K562 (cell line): ENCODE results near the gene ANAPC10. TPM values are rescaled to one million over a fixed set of nuclear protein-coding genes. Genes with fewer than 3 reads are reported as not detected.

Experiments
- ATAC-seq: fragments of 200-7000 bp; cut with Tn5 transposase; 3 replicates; pipeline ENCODE4 v1.9.1; 2020; ENCODE audit warnings: moderate library complexity
- BruUV-seq: library from RNA; stranded (reverse); fragments of 400-500 nt; replicated peaks from 2 replicates; lab custom pipeline; 2021; lab: Mats Ljungman, UMichigan
- CTCF ChIA-PET: fragments of 300-600 bp; formaldehyde crosslinking; extraction: SDS; loops from one replicate; lab custom pipeline; 2021; ENCODE audit warnings: low intra/inter-chr PET ratio; lab: Yijun Ruan, JAX
- POLR2A ChIA-PET: fragments of 300-600, 350-650 bp; sonication (Branson Sonifier 250); formaldehyde crosslinking; extraction: SDS; loops from one replicate; lab custom pipeline; 2021; ENCODE audit warnings: antibody characterized with exemption, inconsistent platforms; lab: Yijun Ruan, JAX
- DNase-seq, 4 experiments: peaks; one replicate each; pipeline versions ENCODE4 v3.0.0 to v3.0.0-alpha.2; 2011 to 2018; ENCODE audit warnings: low spot score in 3 of 4, mixed read lengths in 3 of 4; ENCODE audit errors: extremely low read depth in 1 of 4
- FAIRE-seq: peaks from 2 replicates; lab custom pipeline; 2011; peaks lifted over from hg19 to GRCh38; lab: Jason Lieb, UNC
- H2AFZ ChIP-seq: 2 replicates; pipeline ENCODE4 v1.6.0; 2011; ENCODE audit warnings: low read depth, low read length, control low read depth, inconsistent platforms
- H3K27ac ChIP-seq: fragments of 200-600 bp; 3 replicates; pipeline ENCODE4 v1.8.0; 2011; ENCODE audit warnings: low read depth, mild to moderate bottlenecking, control low read depth, inconsistent platforms, low read length, moderate library complexity, mixed read lengths; ENCODE audit errors: extremely low read depth
- H3K27me3 ChIP-seq, 2 experiments: fragments of 300-600 bp in 1 of 2; 2 replicates in 1 of 2; 3 replicates in 1 of 2; pipeline versions ENCODE4 v1.6.0 to v1.8.0; 2011; ENCODE audit warnings: inconsistent platforms in 2 of 2, low read length in 2 of 2, mild to moderate bottlenecking in 1 of 2, mixed read lengths in 1 of 2, moderate library complexity in 1 of 2; ENCODE audit not compliant: control insufficient read depth in 2 of 2, insufficient read depth in 2 of 2
- H3K36me3 ChIP-seq: fragments of 300-600 bp; 3 replicates; pipeline ENCODE4 v1.8.0; 2011; ENCODE audit warnings: mild to moderate bottlenecking, low read length, inconsistent platforms; ENCODE audit not compliant: control insufficient read depth, insufficient read depth
- H3K4me1 ChIP-seq, 2 experiments: fragments of 200-600 bp in 1 of 2; replicated peaks in 1 of 2; 2 replicates in 1 of 2; 3 replicates in 1 of 2; pipeline versions ENCODE4 v1.5.1 to v1.8.0; 2011; ENCODE audit warnings: inconsistent platforms in 2 of 2, low read length in 2 of 2, mild to moderate bottlenecking in 1 of 2, mixed read lengths in 1 of 2, moderate library complexity in 1 of 2; ENCODE audit not compliant: control insufficient read depth in 2 of 2, insufficient read depth in 2 of 2
- H3K4me2 ChIP-seq: 2 replicates; pipeline ENCODE4 v1.6.1; 2011; ENCODE audit warnings: low read length, control low read depth, inconsistent platforms, mixed read lengths; ENCODE audit not compliant: insufficient read depth
- H3K4me3 ChIP-seq: fragments of 200-600 bp; sonication (generic), shearing (Covaris generic); 2 replicates; pipeline ENCODE4 v1.5.1; 2016; ENCODE audit warnings: control low read depth, inconsistent platforms
- H3K79me2 ChIP-seq: fragments of 200-600 bp; 3 replicates; pipeline ENCODE4 v1.8.0; 2011; ENCODE audit warnings: low read length, inconsistent platforms; ENCODE audit not compliant: control insufficient read depth, insufficient read depth
- H3K9ac ChIP-seq, 2 experiments: 2 replicates each; pipeline versions ENCODE4 v1.6.0 to v1.6.1; 2011; ENCODE audit warnings: low read depth in 2 of 2, low read length in 2 of 2, control low read depth in 1 of 2, inconsistent platforms in 1 of 2, mild to moderate bottlenecking in 1 of 2, mixed read lengths in 1 of 2; ENCODE audit not compliant: insufficient read depth in 1 of 2
- H3K9me1 ChIP-seq: one replicate; pipeline ENCODE4 v1.6.0; 2011; ENCODE audit warnings: inconsistent platforms, mild to moderate bottlenecking, low read length, moderate library complexity; ENCODE audit not compliant: control insufficient read depth, insufficient read depth
- H3K9me3 ChIP-seq: replicated peaks from 2 replicates; pipeline ENCODE4 v1.5.1; 2011; ENCODE audit warnings: low read depth, low read length, inconsistent platforms; ENCODE audit not compliant: control insufficient read depth, insufficient read depth
- H4K20me1 ChIP-seq: replicated peaks from 2 replicates; pipeline ENCODE4 v1.6.1; 2011; ENCODE audit warnings: low read length, inconsistent platforms, mixed read lengths; ENCODE audit not compliant: control insufficient read depth, insufficient read depth
- ESRRA ChIP-seq: fragments of 450-650 bp; IDR thresholded peaks from 2 replicates; pipeline ENCODE4 v1.6.1; 2014; ENCODE audit warnings: low read depth, mild to moderate bottlenecking, moderate library complexity, borderline replicate concordance
- HMG20A ChIP-seq: fragments of 450-650 bp; formaldehyde crosslinking; conservative IDR thresholded peaks from 2 replicates; pipeline ENCODE4 v1.4.0; 2020; ENCODE audit warnings: mild to moderate bottlenecking, mixed read lengths
- RERE ChIP-seq: sonication (generic); formaldehyde crosslinking; IDR thresholded peaks from 2 replicates; pipeline ENCODE4 v1.8.0; 2023; ENCODE audit warnings: missing genetic modification reagents, mild to moderate bottlenecking, borderline replicate concordance
- SMAD3 ChIP-seq: fragments of 450-650 bp; formaldehyde crosslinking; conservative IDR thresholded peaks from 2 replicates; pipeline ENCODE4 v1.4.0; 2020; ENCODE audit warnings: mild to moderate bottlenecking
- ZNF121 ChIP-seq: sonication (generic); formaldehyde crosslinking; conservative IDR thresholded peaks from 2 replicates; pipeline ENCODE4 v1.8.0; 2022; ENCODE audit warnings: missing genetic modification reagents
- ZNF311 ChIP-seq: fragments of 250-450 bp; sonication (Bioruptor Pico); IDR thresholded peaks from 2 replicates; pipeline ENCODE4 v1.4.0; 2020; ENCODE audit warnings: mild to moderate bottlenecking, moderate library complexity
- ZNF316 ChIP-seq: fragments of 450-650 bp; IDR thresholded peaks from 2 replicates; pipeline ENCODE4 v1.6.1; 2016
- ZNF41 ChIP-seq: fragments of 250-450 bp; sonication (Bioruptor Pico); conservative IDR thresholded peaks from 2 replicates; pipeline ENCODE4 v1.4.0; 2020; ENCODE audit warnings: mild to moderate bottlenecking
- ZNF785 ChIP-seq: fragments of 250-450 bp; sonication (Bioruptor Pico); IDR thresholded peaks from 2 replicates; pipeline ENCODE4 v1.4.0; 2020; ENCODE audit warnings: mild to moderate bottlenecking
- ZSCAN29 ChIP-seq: fragments of 450-650 bp; IDR thresholded peaks from 2 replicates; pipeline ENCODE4 v1.6.1; 2017
- ZSCAN32 ChIP-seq: fragments of 450-650 bp; formaldehyde crosslinking; IDR thresholded peaks from 2 replicates; pipeline ENCODE4 v1.4.0; 2020; ENCODE audit warnings: mild to moderate bottlenecking, moderate library complexity
- in situ Hi-C: fragments of 300-500 bp; cut with MboI; formaldehyde crosslinking; loops from 4 replicates; pipeline ENCODE4 v1.15.0; 2018; ENCODE audit warnings: inconsistent platforms, mixed read lengths
- intact Hi-C: fragments of 100-400 bp; cut with micrococcal nuclease; formaldehyde crosslinking; loops from 2 replicates; pipeline ENCODE4 v1.14.2; 2022
- polyA plus RNA-seq, 8 experiments: library from polyadenylated mRNA; depleted of rRNA in 4 of 8; stranded (reverse) in 5 of 8; unstranded in 3 of 8; fragments of >200 nt; fragmentation: Nextera tagmentation in 2 of 8; fragmentation: Illumina TruSeq in 1 of 8; extraction: Ambion mirVana in 2 of 8; extraction: Trizol in 1 of 8; gene quantifications; 2 replicates each; pipeline versions ENCODE4 v1.2.1 to v1.2.3, GENCODE V29; 2011 to 2014; ENCODE audit warnings: inconsistent platforms in 1 of 8, missing spikeins in 1 of 8
- total RNA-seq, 7 experiments: library from RNA; depleted of rRNA in 6 of 7; stranded (reverse); fragments of >200 nt in 6 of 7; fragmentation: Illumina TruSeq in 2 of 7; extraction: Trizol in 2 of 7; gene quantifications; 2 replicates each; pipeline versions ENCODE4 v1.2.1 to v1.2.3, GENCODE V29; 2011 to 2021; ENCODE audit warnings: low replicate concordance in 1 of 7
- TF ChIP-seq, protein P1 (sequence below): fragments of 450-650 bp; formaldehyde crosslinking; IDR thresholded peaks from 2 replicates; pipeline ENCODE4 v1.4.0; 2020; ENCODE audit warnings: mild to moderate bottlenecking, moderate library complexity
- TF ChIP-seq, protein P2 (sequence below): fragments of 200-800 bp; sonication (Bioruptor generic); IDR thresholded peaks from 2 replicates; pipeline ENCODE4 v1.6.1; 2016; ENCODE audit warnings: missing genetic modification characterization, missing compliant biosample characterization

Gene ANAPC10
- total and polyA plus RNA-seq, 9 of the 15 experiments (the other 6 are each of a cell fraction or from before 2014, with no cell fraction given): 31.0 to 96.2 (median 60.3) TPM

GRCh38 chr4:145011636-145012035, 86.4 kb downstream of the ANAPC10 start:
- FAIRE-seq: no peak
- intact Hi-C loops: no loop called here
- no peaks in the 10 kb centered on the region for H4K20me1 ChIP-seq
- TF ChIP-seq ZNF311 (CRISPR knock-in tag) (no peak), ZSCAN29 (no peak), ESRRA (no peak), ZNF316 (no peak), ZNF785 (CRISPR knock-in tag) (no peak), HMG20A (no peak), ZNF41 (CRISPR knock-in tag) (no peak), ZSCAN32 (CRISPR knock-in tag) (no peak), ZNF121 (no peak), RERE (CRISPR knock-in tag) (no peak), SMAD3 (CRISPR knock-in tag) (no peak)
- TF ChIP-seq, protein P1, sequence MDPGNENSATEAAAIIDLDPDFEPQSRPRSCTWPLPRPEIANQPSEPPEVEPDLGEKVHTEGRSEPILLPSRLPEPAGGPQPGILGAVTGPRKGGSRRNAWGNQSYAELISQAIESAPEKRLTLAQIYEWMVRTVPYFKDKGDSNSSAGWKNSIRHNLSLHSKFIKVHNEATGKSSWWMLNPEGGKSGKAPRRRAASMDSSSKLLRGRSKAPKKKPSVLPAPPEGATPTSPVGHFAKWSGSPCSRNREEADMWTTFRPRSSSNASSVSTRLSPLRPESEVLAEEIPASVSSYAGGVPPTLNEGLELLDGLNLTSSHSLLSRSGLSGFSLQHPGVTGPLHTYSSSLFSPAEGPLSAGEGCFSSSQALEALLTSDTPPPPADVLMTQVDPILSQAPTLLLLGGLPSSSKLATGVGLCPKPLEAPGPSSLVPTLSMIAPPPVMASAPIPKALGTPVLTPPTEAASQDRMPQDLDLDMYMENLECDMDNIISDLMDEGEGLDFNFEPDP (CRISPR knock-in tag): no peak
- TF ChIP-seq, protein P2, sequence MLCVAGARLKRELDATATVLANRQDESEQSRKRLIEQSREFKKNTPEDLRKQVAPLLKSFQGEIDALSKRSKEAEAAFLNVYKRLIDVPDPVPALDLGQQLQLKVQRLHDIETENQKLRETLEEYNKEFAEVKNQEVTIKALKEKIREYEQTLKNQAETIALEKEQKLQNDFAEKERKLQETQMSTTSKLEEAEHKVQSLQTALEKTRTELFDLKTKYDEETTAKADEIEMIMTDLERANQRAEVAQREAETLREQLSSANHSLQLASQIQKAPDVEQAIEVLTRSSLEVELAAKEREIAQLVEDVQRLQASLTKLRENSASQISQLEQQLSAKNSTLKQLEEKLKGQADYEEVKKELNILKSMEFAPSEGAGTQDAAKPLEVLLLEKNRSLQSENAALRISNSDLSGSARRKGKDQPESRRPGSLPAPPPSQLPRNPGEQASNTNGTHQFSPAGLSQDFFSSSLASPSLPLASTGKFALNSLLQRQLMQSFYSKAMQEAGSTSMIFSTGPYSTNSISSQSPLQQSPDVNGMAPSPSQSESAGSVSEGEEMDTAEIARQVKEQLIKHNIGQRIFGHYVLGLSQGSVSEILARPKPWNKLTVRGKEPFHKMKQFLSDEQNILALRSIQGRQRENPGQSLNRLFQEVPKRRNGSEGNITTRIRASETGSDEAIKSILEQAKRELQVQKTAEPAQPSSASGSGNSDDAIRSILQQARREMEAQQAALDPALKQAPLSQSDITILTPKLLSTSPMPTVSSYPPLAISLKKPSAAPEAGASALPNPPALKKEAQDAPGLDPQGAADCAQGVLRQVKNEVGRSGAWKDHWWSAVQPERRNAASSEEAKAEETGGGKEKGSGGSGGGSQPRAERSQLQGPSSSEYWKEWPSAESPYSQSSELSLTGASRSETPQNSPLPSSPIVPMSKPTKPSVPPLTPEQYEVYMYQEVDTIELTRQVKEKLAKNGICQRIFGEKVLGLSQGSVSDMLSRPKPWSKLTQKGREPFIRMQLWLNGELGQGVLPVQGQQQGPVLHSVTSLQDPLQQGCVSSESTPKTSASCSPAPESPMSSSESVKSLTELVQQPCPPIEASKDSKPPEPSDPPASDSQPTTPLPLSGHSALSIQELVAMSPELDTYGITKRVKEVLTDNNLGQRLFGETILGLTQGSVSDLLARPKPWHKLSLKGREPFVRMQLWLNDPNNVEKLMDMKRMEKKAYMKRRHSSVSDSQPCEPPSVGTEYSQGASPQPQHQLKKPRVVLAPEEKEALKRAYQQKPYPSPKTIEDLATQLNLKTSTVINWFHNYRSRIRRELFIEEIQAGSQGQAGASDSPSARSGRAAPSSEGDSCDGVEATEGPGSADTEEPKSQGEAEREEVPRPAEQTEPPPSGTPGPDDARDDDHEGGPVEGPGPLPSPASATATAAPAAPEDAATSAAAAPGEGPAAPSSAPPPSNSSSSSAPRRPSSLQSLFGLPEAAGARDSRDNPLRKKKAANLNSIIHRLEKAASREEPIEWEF (CRISPR knock-in tag): no peak

More at GRCh38 chr4:145011636-145012035, 86.4 kb downstream of the ANAPC10 start:
- no peaks in the 10 kb centered on the region for H3K27me3 ChIP-seq
- no TSS peak for BruUV-seq
- H3K9me3 ChIP-seq: no peaks in the 10 kb centered on the region
- in situ Hi-C loops: no loop called here
- H3K4me1 ChIP-seq: peaks cover 0 to 5% of the 10 kb centered on the region in 2 experiments; a peak in 1 of 5 replicates
- peaks cover 14% of the 10 kb centered on the region; the same call in 2 of the 3 replicates for H3K79me2 ChIP-seq
- H3K4me2 ChIP-seq: no peak overlapping the region
- H3K9ac ChIP-seq: no peak overlapping the region
- H2AFZ ChIP-seq: no peak overlapping the region
- no peak overlapping the region for H3K27ac ChIP-seq
- no peak for DNase-seq
- no peak overlapping the region for H3K4me3 ChIP-seq
- H3K36me3 ChIP-seq: no peaks in the 10 kb centered on the region
- ATAC-seq: no peak
- H3K9me1 ChIP-seq: no peaks in the 10 kb centered on the region
- POLR2A ChIA-PET: no interaction called here
- CTCF ChIA-PET: no interaction called here
